Kidney (tissue), 14 donors: ENCODE results near the gene RSBN1. TPM values are rescaled to one million over a fixed set of nuclear protein-coding genes. Genes with fewer than 3 reads are reported as not detected.
"Not testable (repeated sequence)": the region's sequence is repeated elsewhere in the genome, so short reads cannot be mapped to it uniquely, and the experiment has no call there.

ENCODE experiments used
- DNase-seq, 5 donors: peaks; one replicate each; pipeline ENCODE4 v3.0.0-alpha.2; 2013 to 2020
- FAIRE-seq: peaks from 2 replicates; lab custom pipeline; 2012; peaks lifted over from hg19 to GRCh38; lab: Jason Lieb, UNC
- H3K27ac ChIP-seq, 2 donors: one replicate each; pipeline ENCODE4 v1.7.0; 2013; ENCODE audit warnings: low read depth in 2 of 2, low read length in 2 of 2, inconsistent platforms in 1 of 2
- H3K27me3 ChIP-seq: one replicate; pipeline ENCODE4 v1.7.1; 2013; ENCODE audit warnings: low read length, inconsistent platforms; ENCODE audit not compliant: control insufficient read depth, insufficient read depth
- H3K36me3 ChIP-seq, 3 donors: one replicate each; pipeline versions ENCODE4 v1.7.0 to v1.7.1; 2013; ENCODE audit warnings: low read length in 3 of 3, control low read depth in 1 of 3, inconsistent platforms in 1 of 3; ENCODE audit not compliant: insufficient read depth in 3 of 3, control insufficient read depth in 2 of 3
- H3K4me1 ChIP-seq, 3 donors: one replicate each; pipeline versions ENCODE4 v1.7.0 to v1.7.1; 2013; ENCODE audit warnings: low read length in 3 of 3, inconsistent platforms in 1 of 3, low read depth in 1 of 3; ENCODE audit not compliant: control insufficient read depth in 2 of 3, insufficient read depth in 2 of 3
- H3K4me3 ChIP-seq, 3 donors: one replicate each; pipeline versions ENCODE4 v1.7.0 to v1.8.1; 2013; ENCODE audit warnings: low read length in 3 of 3, control low read depth in 1 of 3, inconsistent platforms in 1 of 3
- H3K9ac ChIP-seq, 3 donors: one replicate each; pipeline versions ENCODE4 v1.7.0 to v1.7.1; 2013; ENCODE audit warnings: low read length in 3 of 3, control low read depth in 1 of 3, inconsistent platforms in 1 of 3
- H3K9me3 ChIP-seq, 3 donors: one replicate each; pipeline versions ENCODE4 v1.7.0 to v1.7.1; 2013; ENCODE audit warnings: low read length in 3 of 3, control low read depth in 1 of 3, inconsistent platforms in 1 of 3; ENCODE audit not compliant: control insufficient read depth in 2 of 3, insufficient read depth in 1 of 3
- CTCF ChIP-seq: IDR thresholded peaks from 3 replicates; pipeline ENCODE4 v1.5.1; 2012; ENCODE audit warnings: mild to moderate bottlenecking, moderate library complexity, borderline replicate concordance; ENCODE audit not compliant: insufficient read depth; ENCODE audit errors: extremely low read depth
- intact Hi-C: fragments of 100-400 bp; cut with DNase I; formaldehyde crosslinking; loops from one replicate; pipeline ENCODE4 v1.11.1; 2022
- polyA plus RNA-seq: library from polyadenylated mRNA; stranded (reverse); fragments of 350-450 nt; fragmentation: Illumina TruSeq; extraction: RNeasy Lipid Tissue Mini Kit (QIAGEN cat#74804); gene quantifications from one replicate; pipeline ENCODE4 v1.2.3, GENCODE V29; 2014; ENCODE audit warnings: low read depth, low replicate concordance; ENCODE audit not compliant: insufficient read depth
- total RNA-seq: library from RNA; stranded (reverse); fragmentation: NEBNext Ultra II Directional; extraction: Animal tissue kit (Norgen Biotek cat#: 25700); gene quantifications from one replicate; pipeline ENCODE4 v1.2.1, GENCODE V29; 2021
- donor health status: control.
- donor health status: control.
- donor health status: control.
- donor health status: control.
- donor health status: control.
- donor health status: DM: yes; HTN: yes; CAD: no.
- donor health status: Normal renal cell carcinoma (clear cell type).

The RSBN1 gene
- total and polyA plus RNA-seq, 2 donors from 2014 or later = 4.0 to 22.0 TPM

- Histone ChIP-seq H3K9ac (no peak overlapping the region), H3K36me3 (no peaks in the 10 kb centered on the region), H3K4me1 (no peaks in the 10 kb centered on the region), H3K27ac (no peak overlapping the region), H3K27me3 (no peaks in the 10 kb centered on the region), H3K9me3 (no peaks in the 10 kb centered on the region), H3K4me3 (no peak overlapping the region)
- intact Hi-C loops = no loop called here
- FAIRE-seq = no peak
- TF ChIP-seq CTCF = no peak
- DNase-seq = no peak
Observed at GRCh38 chr1:113856401-113856790, 44.1 kb upstream of the RSBN1 start.

- DNase-seq (no peak), FAIRE-seq (no peak)
- no peak overlapping the region for H3K4me3 ChIP-seq
- no peak overlapping the region for H3K27ac ChIP-seq
- no peaks in the 10 kb centered on the region for H3K27me3 ChIP-seq
- intact Hi-C loops = no loop called here
- no peak for TF ChIP-seq CTCF
- H3K9me3 ChIP-seq = no peaks in the 10 kb centered on the region
- H3K36me3 ChIP-seq = no peaks in the 10 kb centered on the region
- no peaks in the 10 kb centered on the region for H3K4me1 ChIP-seq
- H3K9ac ChIP-seq = no peak overlapping the region
Observed at GRCh38 chr1:113855630-113856400, 43.5 kb upstream of the RSBN1 start.

GRCh38 chr1:113854234-113854633 is 42.0 kb upstream of the RSBN1 start:
- Histone ChIP-seq H3K27ac (no peak overlapping the region), H3K4me3 (no peak overlapping the region), H3K27me3 (no peaks in the 10 kb centered on the region), H3K4me1 (no peaks in the 10 kb centered on the region), H3K9ac (no peak overlapping the region), H3K9me3 (no peaks in the 10 kb centered on the region), H3K36me3 (no peaks in the 10 kb centered on the region)
- intact Hi-C loops = no loop called here
- DNase-seq (no peak), FAIRE-seq (no peak)
- TF ChIP-seq CTCF = no peak

- H3K4me1 ChIP-seq, H3K36me3 ChIP-seq, FAIRE-seq, intact Hi-C loops, H3K27me3 ChIP-seq, DNase-seq, H3K27ac ChIP-seq, H3K9ac ChIP-seq, H3K4me3 ChIP-seq, H3K9me3 ChIP-seq: not testable (repeated sequence)
Observed at GRCh38 chr1:113852694-113853093, 40.4 kb upstream of the RSBN1 start.
